Activated CD8-positive, alpha-beta T cell treated with anti-CD3 and anti-CD28 coated beads for 36 hours (primary cell): Measurements from ENCODE around the gene MAP3K13. TPM values are rescaled to one million over a fixed set of nuclear protein-coding genes. Genes with fewer than 3 reads are reported as not detected.

Experiments used
- ATAC-seq: fragments of 200-7000 bp; cut with Tn5 transposase; one replicate; pipeline ENCODE4 v1.10.0; 2021; ENCODE audit warnings: mild to moderate bottlenecking, moderate library complexity
- CTCF ChIA-PET: fragments of 350-600 bp; sonication (Branson Sonifier 250); formaldehyde crosslinking; loops from one replicate; lab custom pipeline; 2021; ENCODE audit warnings: antibody characterized with exemption; lab: Charles Lee
- POLR2A ChIA-PET: fragments of 350-600 bp; sonication (Branson Sonifier 250); formaldehyde crosslinking; loops from one replicate; lab custom pipeline; 2021; ENCODE audit warnings: antibody characterized with exemption; lab: Charles Lee
- DNase-seq: peaks from one replicate; pipeline ENCODE4 v3.0.0-alpha.2; 2020
- H3K27ac Mint-ChIP-seq: one replicate; pipeline ENCODE4 v1.8.0; 2021; ENCODE audit warnings: mild to moderate bottlenecking, mixed read lengths
- H3K27me3 Mint-ChIP-seq: one replicate; pipeline ENCODE4 v1.8.0; 2021; ENCODE audit warnings: mixed read lengths
- H3K36me3 Mint-ChIP-seq: one replicate; pipeline ENCODE4 v1.8.0; 2021; ENCODE audit warnings: low read depth, mixed read lengths
- H3K4me1 Mint-ChIP-seq: one replicate; pipeline ENCODE4 v1.8.0; 2021; ENCODE audit warnings: low read depth, mixed read lengths
- H3K4me3 Mint-ChIP-seq: one replicate; pipeline ENCODE4 v1.8.0; 2021; ENCODE audit warnings: mild to moderate bottlenecking, moderate library complexity, mixed read lengths
- H3K9me3 Mint-ChIP-seq: one replicate; pipeline ENCODE4 v1.8.0; 2021; ENCODE audit warnings: mixed read lengths
- intact Hi-C: fragments of 100-400 bp; cut with micrococcal nuclease; formaldehyde crosslinking; loops from one replicate; pipeline ENCODE4 v1.10.0; 2022
- total RNA-seq, 2 experiments: library from RNA; stranded (reverse); gene quantifications; one replicate each; pipeline ENCODE4 v1.2.3, GENCODE V29; 2021
- TF ChIP-seq, protein P1 (sequence below): fragments of 200-600 bp; IDR thresholded peaks from one replicate; pipeline ENCODE4 v1.8.0; 2022; ENCODE audit warnings: antibody characterized with exemption, mild to moderate bottlenecking

The MAP3K13 gene
- total RNA-seq, 2 experiments from 2014 or later = 8.9 to 10.2 TPM

DNA sequence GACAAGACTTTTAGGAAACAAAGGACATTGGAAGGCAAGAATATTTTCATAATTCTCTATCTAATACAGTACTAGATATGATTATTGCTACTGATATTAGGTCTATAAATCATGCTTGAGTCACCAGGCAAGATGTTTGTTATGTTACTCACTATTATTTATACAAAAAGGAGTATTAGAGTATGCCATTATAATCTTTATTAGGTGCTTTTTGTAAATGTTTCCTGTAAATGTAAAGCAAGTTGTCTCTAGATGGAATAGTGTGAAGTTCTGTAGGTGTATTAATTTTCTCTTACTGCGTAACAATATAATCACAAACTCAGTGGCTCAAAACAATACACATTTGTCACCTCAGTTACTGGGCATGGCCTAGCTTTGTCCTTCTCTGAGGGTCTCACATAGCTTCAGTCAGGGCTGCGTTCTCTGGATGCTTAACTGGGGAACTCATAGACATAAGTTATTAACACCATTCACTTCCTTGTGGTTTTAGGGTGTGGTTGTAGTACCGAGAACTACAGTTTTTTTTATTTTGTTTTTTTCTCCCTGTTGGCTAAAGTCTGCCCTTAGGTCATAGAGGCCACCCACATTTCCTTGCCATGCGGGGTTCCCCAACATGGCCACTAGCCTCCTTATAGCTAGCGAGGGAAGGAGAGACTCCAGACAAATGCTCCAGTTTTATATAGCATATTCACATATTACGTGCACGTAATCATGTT, 20.3 kb upstream of the MAP3K13 start:
- no peaks in the 10 kb centered on the region for H3K27me3 Mint-ChIP-seq
- DNase-seq (no peak), ATAC-seq (no peak)
- peaks cover 5% of the 10 kb centered on the region for H3K4me1 Mint-ChIP-seq
- TF ChIP-seq, protein P1, sequence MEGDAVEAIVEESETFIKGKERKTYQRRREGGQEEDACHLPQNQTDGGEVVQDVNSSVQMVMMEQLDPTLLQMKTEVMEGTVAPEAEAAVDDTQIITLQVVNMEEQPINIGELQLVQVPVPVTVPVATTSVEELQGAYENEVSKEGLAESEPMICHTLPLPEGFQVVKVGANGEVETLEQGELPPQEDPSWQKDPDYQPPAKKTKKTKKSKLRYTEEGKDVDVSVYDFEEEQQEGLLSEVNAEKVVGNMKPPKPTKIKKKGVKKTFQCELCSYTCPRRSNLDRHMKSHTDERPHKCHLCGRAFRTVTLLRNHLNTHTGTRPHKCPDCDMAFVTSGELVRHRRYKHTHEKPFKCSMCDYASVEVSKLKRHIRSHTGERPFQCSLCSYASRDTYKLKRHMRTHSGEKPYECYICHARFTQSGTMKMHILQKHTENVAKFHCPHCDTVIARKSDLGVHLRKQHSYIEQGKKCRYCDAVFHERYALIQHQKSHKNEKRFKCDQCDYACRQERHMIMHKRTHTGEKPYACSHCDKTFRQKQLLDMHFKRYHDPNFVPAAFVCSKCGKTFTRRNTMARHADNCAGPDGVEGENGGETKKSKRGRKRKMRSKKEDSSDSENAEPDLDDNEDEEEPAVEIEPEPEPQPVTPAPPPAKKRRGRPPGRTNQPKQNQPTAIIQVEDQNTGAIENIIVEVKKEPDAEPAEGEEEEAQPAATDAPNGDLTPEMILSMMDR = no peak
- CTCF ChIA-PET = no interaction called here
- no peak overlapping the region for H3K4me3 Mint-ChIP-seq
- H3K36me3 Mint-ChIP-seq = no peaks in the 10 kb centered on the region
- no peak overlapping the region for H3K27ac Mint-ChIP-seq
- no peaks in the 10 kb centered on the region for H3K9me3 Mint-ChIP-seq
- intact Hi-C loops = no loop called here
- POLR2A ChIA-PET = no interaction called here

DNA sequence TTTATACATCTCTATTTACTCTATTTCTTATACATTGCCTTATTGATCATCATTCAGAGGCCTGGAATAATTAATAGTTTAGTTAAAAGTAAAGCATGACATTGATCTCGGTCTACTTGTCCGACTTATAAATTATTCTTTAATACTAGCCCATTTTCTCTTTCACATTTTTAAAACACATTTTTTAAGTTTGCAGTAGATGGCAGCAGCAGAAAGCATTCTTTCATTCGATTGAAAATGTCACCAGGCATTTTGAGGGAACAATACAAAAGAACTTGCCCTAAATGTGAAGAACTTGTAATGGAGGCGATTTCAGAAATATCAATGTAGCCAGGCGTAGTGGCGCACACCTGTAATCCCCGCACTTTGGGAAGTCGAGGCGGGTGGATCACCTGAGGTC, 15.5 kb upstream of the MAP3K13 start:
- Mint-ChIP-seq H3K27ac (no peak overlapping the region), H3K9me3 (no peaks in the 10 kb centered on the region), H3K4me1 (peaks cover 5% of the 10 kb centered on the region), H3K4me3 (no peak overlapping the region), H3K27me3 (peaks cover 9% of the 10 kb centered on the region), H3K36me3 (no peaks in the 10 kb centered on the region)
- no peak for ATAC-seq
- ChIA-PET POLR2A (no interaction called here), CTCF (no interaction called here)
- intact Hi-C loops = no loop called here
- DNase-seq = no peak
- TF ChIP-seq, protein P1 = no peak

DNA sequence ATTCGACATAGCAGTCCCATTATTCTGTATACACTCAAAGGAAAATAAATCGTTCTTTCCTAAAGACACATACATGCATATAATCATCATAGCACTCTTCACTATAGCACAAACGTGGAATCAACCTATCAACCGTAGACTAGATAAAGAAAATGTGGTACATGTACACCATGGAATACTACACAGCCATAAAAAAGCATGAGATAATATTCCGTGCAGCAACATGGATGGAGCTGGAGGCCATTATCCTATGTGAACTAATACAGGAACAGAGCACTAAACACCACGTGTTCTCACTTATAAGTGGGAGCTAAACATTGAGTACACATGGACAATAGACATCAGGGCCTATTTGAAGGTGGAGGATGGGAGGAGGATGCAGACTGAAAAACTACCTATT, 12.1 kb upstream of the MAP3K13 start:
- TF ChIP-seq, protein P1 = no peak
- POLR2A ChIA-PET = no interaction called here
- CTCF ChIA-PET = interaction anchor here (1.0 kb wide), 1 partner anchor 18 kb away, joined by 3 read pairs; no protein-coding TSS in a partner anchor
- Mint-ChIP-seq H3K36me3 (no peaks in the 10 kb centered on the region), H3K27me3 (peaks cover 17% of the 10 kb centered on the region), H3K27ac (no peak overlapping the region), H3K4me3 (no peak overlapping the region), H3K4me1 (no peaks in the 10 kb centered on the region), H3K9me3 (no peaks in the 10 kb centered on the region)
- DNase-seq (no peak), ATAC-seq (no peak)
- intact Hi-C loops = loop anchor here (10.0 kb wide), 1 partner anchor 224 kb away; no protein-coding TSS in a partner anchor

DNA sequence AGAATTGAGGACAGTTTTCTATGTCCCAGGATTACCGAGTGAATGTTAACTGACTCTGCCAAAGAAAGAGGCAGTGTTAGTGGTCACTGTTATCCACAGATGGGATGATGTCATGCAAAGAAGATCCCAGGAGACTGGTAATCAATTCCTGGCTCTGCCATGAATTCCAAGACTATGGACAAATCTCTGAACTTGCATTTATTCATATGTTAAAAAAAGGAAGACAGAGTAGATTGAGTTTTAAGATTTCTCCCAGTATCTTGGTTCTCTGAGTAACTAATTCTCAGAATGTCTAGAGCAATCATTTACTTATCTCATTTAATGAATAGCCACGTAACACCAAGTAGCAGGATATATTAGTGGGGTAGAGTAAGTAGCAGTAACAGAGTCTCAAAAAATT, 11.5 kb upstream of the MAP3K13 start:
- Mint-ChIP-seq H3K4me3 (no peak overlapping the region), H3K27me3 (peaks cover 20% of the 10 kb centered on the region), H3K9me3 (no peaks in the 10 kb centered on the region), H3K27ac (no peak overlapping the region), H3K4me1 (no peaks in the 10 kb centered on the region), H3K36me3 (no peaks in the 10 kb centered on the region)
- intact Hi-C loops = loop anchor here (10.0 kb wide), 1 partner anchor 223 kb away; no protein-coding TSS in a partner anchor
- TF ChIP-seq, protein P1 = no peak
- CTCF ChIA-PET = interaction anchor here (1.0 kb wide), 1 partner anchor 18 kb away, joined by 3 read pairs; no protein-coding TSS in a partner anchor
- POLR2A ChIA-PET = no interaction called here
- no peak for DNase-seq
- no peak for ATAC-seq

DNA sequence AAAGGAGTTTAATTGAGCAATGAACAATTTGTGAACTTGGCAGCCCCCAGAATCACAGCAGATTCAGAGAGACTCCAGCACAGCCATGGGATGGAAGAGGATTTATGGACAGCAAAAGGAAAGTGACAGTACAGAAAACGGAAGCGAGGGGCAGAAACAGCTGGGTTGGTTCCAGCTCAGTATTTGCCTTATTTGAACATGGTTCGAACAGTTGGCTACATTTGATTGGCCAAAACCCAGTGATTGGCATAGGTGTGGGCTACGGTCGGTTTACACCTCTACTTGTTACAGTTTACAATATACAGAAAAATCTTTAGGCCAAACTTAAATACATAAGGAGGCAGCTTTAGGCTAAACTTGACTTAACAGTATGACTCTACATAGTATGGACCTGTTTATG, 9.7 kb upstream of the MAP3K13 start:
- TF ChIP-seq, protein P1 = no peak
- intact Hi-C loops = loop anchor here (10.0 kb wide), 1 partner anchor 222 kb away; no protein-coding TSS in a partner anchor
- no peaks in the 10 kb centered on the region for H3K4me1 Mint-ChIP-seq
- H3K36me3 Mint-ChIP-seq = no peaks in the 10 kb centered on the region
- CTCF ChIA-PET = interaction anchor here (1.0 to 1.8 kb wide), 8 partner anchors 11 to 220 kb away, joined by 3 to 6 read pairs (median 4); no protein-coding TSS in a partner anchor
- peaks cover 25% of the 10 kb centered on the region for H3K27me3 Mint-ChIP-seq
- POLR2A ChIA-PET = no interaction called here
- no peaks in the 10 kb centered on the region for H3K9me3 Mint-ChIP-seq
- no peak for DNase-seq
- H3K27ac Mint-ChIP-seq = no peak overlapping the region
- ATAC-seq = no peak
- H3K4me3 Mint-ChIP-seq = no peak overlapping the region
